Mesodermal cell (in vitro differentiated cells): ENCODE results near the gene SASS6. TPM values are rescaled to one million over a fixed set of nuclear protein-coding genes. Genes with fewer than 3 reads are reported as not detected.

ENCODE experiments used
- H3K27ac ChIP-seq: 2 replicates; pipeline ENCODE4 v1.7.0; 2013; ENCODE audit warnings: mild to moderate bottlenecking, low read depth, low read length, moderate library complexity; ENCODE audit not compliant: severe bottlenecking
- H3K36me3 ChIP-seq: 2 replicates; pipeline ENCODE4 v1.7.1; 2013; ENCODE audit warnings: mild to moderate bottlenecking, low read length, moderate library complexity; ENCODE audit not compliant: control insufficient read depth, insufficient read depth
- H3K4me1 ChIP-seq: one replicate; pipeline ENCODE4 v1.7.1; 2013; ENCODE audit warnings: mild to moderate bottlenecking, low read length; ENCODE audit not compliant: insufficient read depth, control insufficient read depth, poor library complexity, severe bottlenecking
- H3K4me3 ChIP-seq: 2 replicates; pipeline ENCODE4 v1.7.0; 2013; ENCODE audit warnings: low read length, control low read depth, mild to moderate bottlenecking; ENCODE audit not compliant: insufficient read depth, poor library complexity, severe bottlenecking; ENCODE audit errors: extremely low read depth
- H3K9me3 ChIP-seq: 2 replicates; pipeline ENCODE4 v1.7.1; 2013; ENCODE audit warnings: mild to moderate bottlenecking, low read length, moderate library complexity; ENCODE audit not compliant: control insufficient read depth
- WGBS, 2 experiments: methylation state at CpG; one replicate each; pipeline ENCODE4 v1.1.5; 2013; ENCODE audit warnings: missing lambda C conversion rate in 2 of 2; ENCODE audit not compliant: insufficient coverage in 2 of 2; 5-methylcytosine and 5-hydroxymethylcytosine counted together
- polyA plus RNA-seq, 2 experiments: library from polyadenylated mRNA; stranded (reverse); fragments of 50-300 nt; gene quantifications; one replicate each; pipeline ENCODE4 v1.2.3, GENCODE V29; 2013

The SASS6 gene
- 5.9 TPM for polyA plus RNA-seq (2013, experiment 1 of 2)
- 7.0 TPM for polyA plus RNA-seq (2013, experiment 2 of 2)

- 0 to 1% methylated on average over 36 to 48 of the region's 57 CpGs for WGBS, 2 experiments
- Histone ChIP-seq H3K4me3 (peak within 1 kb of the TSS; percentile 86), H3K9me3 (no peaks in the 10 kb centered on the region), H3K4me1 (no peaks in the 10 kb centered on the region), H3K36me3 (peaks cover 14% of the 10 kb centered on the region), H3K27ac (peak within 1 kb of the TSS; percentile 85)
Measured at GRCh38 chr1:100132566-100133477, at the start of gene SASS6, which contains the start of gene TRMT13. Gene SASS6, minus strand, starts transcription at chr1:100132930. Its CDS starts 116 bp downstream, at chr1:100132814. Gene TRMT13, plus strand, starts transcription at chr1:100133163. Its CDS starts 6 bp downstream, at chr1:100133169.

DNA sequence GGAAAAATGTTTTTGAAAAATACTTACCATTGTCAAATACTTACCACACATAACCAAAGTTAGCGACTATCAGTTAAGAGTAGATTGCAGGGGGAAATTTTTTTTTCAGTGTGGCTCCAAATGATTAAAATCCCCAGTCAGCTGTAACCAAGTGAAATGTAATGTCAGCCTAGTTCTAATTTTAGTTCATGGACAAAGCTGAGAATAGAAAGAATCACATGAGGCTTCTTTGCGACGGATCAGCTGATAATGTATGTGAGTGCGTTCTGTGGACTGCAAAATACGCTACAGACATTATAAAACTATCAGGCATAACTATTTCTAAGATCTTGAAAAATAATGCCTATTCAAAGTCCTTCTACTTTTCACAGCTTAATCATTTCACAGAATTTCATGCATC is 45.4 kb upstream of the SASS6 start, which contains the start of gene LRRC39:
Gene LRRC39, minus strand, starts transcription at position 166 of the 400 bp plus-strand sequence. CDS start 9,740 bp downstream, outside the sequence.
- Histone ChIP-seq H3K27ac (no peak within 1 kb of the TSS), H3K4me3 (no peak within 1 kb of the TSS), H3K36me3 (no peaks in the 10 kb centered on the region), H3K4me1 (no peaks in the 10 kb centered on the region), H3K9me3 (no peaks in the 10 kb centered on the region)
- no CpG with 5 or more reads among the region's 5 CpGs for WGBS, 2 experiments

- no peaks in the 10 kb centered on the region for H3K36me3 ChIP-seq
- no peaks in the 10 kb centered on the region for H3K4me1 ChIP-seq
- no peaks in the 10 kb centered on the region for H3K9me3 ChIP-seq
- H3K4me3 ChIP-seq = no peak overlapping the region
- no peak overlapping the region for H3K27ac ChIP-seq
- 100% methylated on average over 1 of the region's 4 CpGs; no CpG with 5 or more reads in 1 of the 2 experiments for WGBS, 2 experiments
Measured at GRCh38 chr1:100177295-100178041, 44.7 kb upstream of the SASS6 start.

GRCh38 chr1:100168051-100168450 is 35.3 kb upstream of the SASS6 start:
- no peak overlapping the region for H3K27ac ChIP-seq
- no peak overlapping the region for H3K4me3 ChIP-seq
- H3K4me1 ChIP-seq = no peaks in the 10 kb centered on the region
- H3K9me3 ChIP-seq = no peaks in the 10 kb centered on the region
- no peaks in the 10 kb centered on the region for H3K36me3 ChIP-seq
- 100% methylated on average over 1 of the region's 2 CpGs; no CpG with 5 or more reads in 1 of the 2 experiments for WGBS, 2 experiments

DNA sequence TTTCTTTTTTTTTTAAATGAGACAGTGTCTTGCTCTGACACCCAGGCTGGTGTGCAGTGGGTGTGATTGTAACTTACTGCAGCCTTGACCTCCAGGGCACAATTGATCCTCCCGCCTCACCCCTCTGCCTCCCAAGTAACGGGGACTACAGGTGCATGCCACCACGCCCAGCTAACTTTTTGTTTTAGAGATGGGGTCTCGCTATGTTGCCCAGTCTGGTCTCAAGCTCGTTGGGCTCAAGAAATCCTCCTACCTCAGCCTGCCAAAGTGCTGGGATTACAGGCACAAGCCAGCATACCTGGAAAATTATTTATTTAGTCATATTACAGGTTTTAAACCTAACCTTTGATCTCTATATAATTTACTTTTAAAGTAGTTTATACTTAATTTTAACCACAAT is 32.0 kb upstream of the SASS6 start:
- Histone ChIP-seq H3K27ac (no peak overlapping the region), H3K36me3 (no peaks in the 10 kb centered on the region)
- WGBS, 2 experiments = 98 to 100% methylated on average over 1 to 5 of the region's 5 CpGs

GRCh38 chr1:100164216-100164615 is 31.5 kb upstream of the SASS6 start:
- H3K36me3 ChIP-seq = no peaks in the 10 kb centered on the region
- no peak overlapping the region for H3K4me3 ChIP-seq
- H3K4me1 ChIP-seq = no peaks in the 10 kb centered on the region
- peak overlapping the region; percentile 0 for H3K27ac ChIP-seq
- 57 to 92% methylated on average over 1 of the region's 2 CpGs for WGBS, 2 experiments
- no peaks in the 10 kb centered on the region for H3K9me3 ChIP-seq

More for the DNA sequence above, 32.0 kb upstream of the SASS6 start:
- H3K4me1 ChIP-seq = no peaks in the 10 kb centered on the region
- no peak overlapping the region for H3K4me3 ChIP-seq
- no peaks in the 10 kb centered on the region for H3K9me3 ChIP-seq

- no peak overlapping the region for H3K4me3 ChIP-seq
- no peak overlapping the region for H3K27ac ChIP-seq
- H3K4me1 ChIP-seq = no peaks in the 10 kb centered on the region
- no peaks in the 10 kb centered on the region for H3K9me3 ChIP-seq
- H3K36me3 ChIP-seq = no peaks in the 10 kb centered on the region
Measured at GRCh38 chr1:100162881-100163280, 30.2 kb upstream of the SASS6 start.

GRCh38 chr1:100152271-100152670 is 19.5 kb upstream of the SASS6 start:
- H3K36me3 ChIP-seq = peaks cover 3% of the 10 kb centered on the region
- no peak overlapping the region for H3K4me3 ChIP-seq
- H3K27ac ChIP-seq = no peak overlapping the region
- H3K9me3 ChIP-seq = no peaks in the 10 kb centered on the region
- no peaks in the 10 kb centered on the region for H3K4me1 ChIP-seq
- WGBS, 2 experiments = no CpG with 5 or more reads among the region's 4 CpGs

DNA sequence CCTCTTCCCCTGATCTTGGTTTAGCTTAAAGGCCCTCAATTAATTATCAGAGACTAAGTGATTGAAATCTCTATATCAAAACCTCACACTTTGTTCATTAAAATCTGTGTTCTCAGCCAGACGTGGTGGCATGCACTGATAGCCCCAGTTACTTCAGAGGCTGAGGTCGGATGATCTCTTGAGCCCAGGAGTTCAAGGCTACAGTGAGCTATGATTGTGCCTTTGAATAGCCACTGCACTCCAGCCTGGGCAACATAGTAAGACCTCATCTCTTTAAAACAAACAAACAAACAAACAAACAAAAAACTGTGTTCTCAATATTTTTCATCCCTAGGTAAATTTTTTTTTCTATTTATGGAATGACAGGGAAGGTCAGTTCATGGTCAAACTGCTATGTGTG is 18.9 kb upstream of the SASS6 start:
- Histone ChIP-seq H3K4me1 (no peaks in the 10 kb centered on the region), H3K4me3 (no peak overlapping the region), H3K27ac (no peak overlapping the region), H3K36me3 (peaks cover 5% of the 10 kb centered on the region), H3K9me3 (no peaks in the 10 kb centered on the region)
- 89% methylated on average over 2 of the region's 2 CpGs for WGBS, 2 experiments

GRCh38 chr1:100147875-100148274 is 15.1 kb upstream of the SASS6 start:
- no peaks in the 10 kb centered on the region for H3K4me1 ChIP-seq
- H3K9me3 ChIP-seq = no peaks in the 10 kb centered on the region
- no peak overlapping the region for H3K4me3 ChIP-seq
- WGBS, 2 experiments = 83% methylated on average over 3 of the region's 4 CpGs; no CpG with 5 or more reads in 1 of the 2 experiments
- peaks cover 32% of the 10 kb centered on the region for H3K36me3 ChIP-seq
- no peak overlapping the region for H3K27ac ChIP-seq
